Muscle layer of duodenum (tissue), 2 donors: ENCODE data around the gene GOPC.

Experiments
- H3K27ac ChIP-seq: one replicate; pipeline ENCODE4 v1.7.0; 2013; ENCODE audit warnings: mild to moderate bottlenecking, low read length
- H3K27me3 ChIP-seq: one replicate; pipeline ENCODE4 v1.7.0; 2013; ENCODE audit warnings: low read depth, mild to moderate bottlenecking, control low read depth, low read length
- H3K36me3 ChIP-seq, 2 donors: one replicate each; pipeline ENCODE4 v1.7.0; 2013; ENCODE audit warnings: low read length in 2 of 2, control low read depth in 1 of 2, mild to moderate bottlenecking in 1 of 2; ENCODE audit not compliant: insufficient read depth in 2 of 2, control insufficient read depth in 1 of 2
- H3K4me1 ChIP-seq, 2 donors: one replicate each; pipeline ENCODE4 v1.7.0; 2013; ENCODE audit warnings: low read length in 2 of 2, mild to moderate bottlenecking in 2 of 2, control low read depth in 1 of 2, moderate library complexity in 1 of 2; ENCODE audit not compliant: insufficient read depth in 2 of 2, control insufficient read depth in 1 of 2
- H3K4me3 ChIP-seq, 2 donors: one replicate each; pipeline ENCODE4 v1.7.0; 2013; ENCODE audit warnings: low read length in 2 of 2, low read depth in 1 of 2, mild to moderate bottlenecking in 1 of 2
- H3K9me3 ChIP-seq, 2 donors: one replicate each; pipeline ENCODE4 v1.7.0; 2013; ENCODE audit warnings: low read length in 2 of 2, control low read depth in 1 of 2, mild to moderate bottlenecking in 1 of 2; ENCODE audit not compliant: control insufficient read depth in 1 of 2
- donor health status: healthy.

GOPC gene

GRCh38 chr6:117512056-117512828, 90.1 kb downstream of the GOPC start:
- H3K27me3 ChIP-seq = no peaks in the 10 kb centered on the region
- no peak overlapping the region for H3K27ac ChIP-seq
- no peak overlapping the region for H3K4me3 ChIP-seq
- no peaks in the 10 kb centered on the region for H3K4me1 ChIP-seq
- H3K36me3 ChIP-seq = no peaks in the 10 kb centered on the region
- no peaks in the 10 kb centered on the region for H3K9me3 ChIP-seq
